Left lung (tissue), 10 donors: ENCODE results near the gene VSX2. TPM values are rescaled to one million over a fixed set of nuclear protein-coding genes. Genes with fewer than 3 reads are reported as not detected.
"Not testable (repeated sequence)": the region's sequence is repeated elsewhere in the genome, so short reads cannot be mapped to it uniquely, and the experiment has no call there.

Experiments
- ATAC-seq: fragments of 200-7000 bp; cut with Tn5 transposase; one replicate; pipeline ENCODE4 v1.9.1; 2020; ENCODE audit warnings: moderate library complexity
- DNase-seq, 4 donors: peaks; one replicate each; pipeline ENCODE4 v3.0.0-alpha.2; 2013 to 2020
- H3K27ac ChIP-seq, 2 donors: fragments of 200-600 bp; sonication (generic) in 1 of 2; one replicate each; pipeline versions ENCODE4 v1.5.0 to v1.8.0; 2020 to 2021
- H3K27me3 ChIP-seq, 2 donors: fragments of 200-600 bp; sonication (generic) in 1 of 2; one replicate each; pipeline versions ENCODE4 v1.5.0 to v1.8.0; 2020 to 2021
- H3K36me3 ChIP-seq, 2 donors: fragments of 200-600 bp; sonication (generic) in 1 of 2; one replicate each; pipeline versions ENCODE4 v1.5.0 to v1.8.0; 2020 to 2021
- H3K4me1 ChIP-seq, 2 donors: fragments of 200-600 bp; one replicate each; pipeline ENCODE4 v1.8.0; 2021
- H3K4me3 ChIP-seq, 2 donors: fragments of 200-600 bp; sonication (generic) in 1 of 2; one replicate each; pipeline versions ENCODE4 v1.5.0 to v1.8.0; 2020 to 2021; ENCODE audit warnings: mild to moderate bottlenecking in 1 of 2
- H3K9me3 ChIP-seq, 2 donors: fragments of 200-600 bp; sonication (generic) in 1 of 2; one replicate each; pipeline versions ENCODE4 v1.5.0 to v1.8.0; 2020 to 2021
- intact Hi-C, 2 donors: fragments of 100-400 bp; cut with DNase I; formaldehyde crosslinking; loops; one replicate each; pipeline versions ENCODE4 v1.11.2 to v1.14.2; 2022
- polyA plus RNA-seq, 6 donors: library from polyadenylated mRNA; unstranded; fragments of 120-200 nt; gene quantifications; one replicate each; pipeline ENCODE4 v1.2.1, GENCODE V29; 2013; ENCODE audit not compliant: insufficient read length in 6 of 6
- total RNA-seq, 2 donors: library from RNA; stranded (reverse); fragmentation: NEBNext Ultra II Directional; extraction: Animal tissue kit (Norgen Biotek cat#: 25700); gene quantifications; one replicate each; pipeline ENCODE4 v1.2.1, GENCODE V29; 2021
- TF ChIP-seq, protein P1 (sequence below), 2 donors: fragments of 200-600 bp; sonication (generic) in 1 of 2; IDR thresholded peaks; one replicate each; pipeline versions ENCODE4 v1.5.0 to v1.8.0; 2021; ENCODE audit warnings: antibody characterized with exemption in 2 of 2
- donor health status: DM: no; HTN: yes; CAD: no.
- donor health status: DM: no; HTN: no; CAD: no.

Gene VSX2
- total and polyA plus RNA-seq, 8 donors: not detected

DNA sequence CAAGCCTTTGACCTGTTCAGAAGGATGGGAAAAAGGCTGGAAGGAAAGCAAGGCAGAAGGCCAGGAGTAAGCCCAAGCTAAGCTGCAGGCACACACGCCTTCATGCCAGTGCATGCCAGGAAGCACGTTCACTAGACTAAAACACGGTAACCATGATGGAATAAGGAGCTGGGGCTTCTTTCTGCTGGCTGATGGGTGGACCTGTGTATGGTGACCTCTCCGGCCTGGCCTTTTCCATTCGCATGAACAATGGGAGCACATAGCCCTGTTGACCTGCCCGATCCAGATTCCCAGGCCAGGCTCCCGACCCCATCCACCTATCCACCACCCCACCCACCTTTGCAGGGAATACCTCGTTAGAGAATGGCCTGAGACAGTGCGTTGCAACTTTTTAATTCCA lies 22.8 kb downstream of the VSX2 start:
- intact Hi-C loops: no loop called here
- Histone ChIP-seq H3K27ac (no peak overlapping the region), H3K4me1 (peaks cover 0 to 12% of the 10 kb centered on the region in 2 donors), H3K36me3 (no peaks in the 10 kb centered on the region), H3K9me3 (no peaks in the 10 kb centered on the region), H3K27me3 (peaks cover 7 to 25% of the 10 kb centered on the region in 2 donors), H3K4me3 (no peak overlapping the region)
- TF ChIP-seq, protein P1, sequence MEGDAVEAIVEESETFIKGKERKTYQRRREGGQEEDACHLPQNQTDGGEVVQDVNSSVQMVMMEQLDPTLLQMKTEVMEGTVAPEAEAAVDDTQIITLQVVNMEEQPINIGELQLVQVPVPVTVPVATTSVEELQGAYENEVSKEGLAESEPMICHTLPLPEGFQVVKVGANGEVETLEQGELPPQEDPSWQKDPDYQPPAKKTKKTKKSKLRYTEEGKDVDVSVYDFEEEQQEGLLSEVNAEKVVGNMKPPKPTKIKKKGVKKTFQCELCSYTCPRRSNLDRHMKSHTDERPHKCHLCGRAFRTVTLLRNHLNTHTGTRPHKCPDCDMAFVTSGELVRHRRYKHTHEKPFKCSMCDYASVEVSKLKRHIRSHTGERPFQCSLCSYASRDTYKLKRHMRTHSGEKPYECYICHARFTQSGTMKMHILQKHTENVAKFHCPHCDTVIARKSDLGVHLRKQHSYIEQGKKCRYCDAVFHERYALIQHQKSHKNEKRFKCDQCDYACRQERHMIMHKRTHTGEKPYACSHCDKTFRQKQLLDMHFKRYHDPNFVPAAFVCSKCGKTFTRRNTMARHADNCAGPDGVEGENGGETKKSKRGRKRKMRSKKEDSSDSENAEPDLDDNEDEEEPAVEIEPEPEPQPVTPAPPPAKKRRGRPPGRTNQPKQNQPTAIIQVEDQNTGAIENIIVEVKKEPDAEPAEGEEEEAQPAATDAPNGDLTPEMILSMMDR (IDR thresholded peaks at IDR 0.05): no peak
- DNase-seq (no peak), ATAC-seq (no peak)

DNA sequence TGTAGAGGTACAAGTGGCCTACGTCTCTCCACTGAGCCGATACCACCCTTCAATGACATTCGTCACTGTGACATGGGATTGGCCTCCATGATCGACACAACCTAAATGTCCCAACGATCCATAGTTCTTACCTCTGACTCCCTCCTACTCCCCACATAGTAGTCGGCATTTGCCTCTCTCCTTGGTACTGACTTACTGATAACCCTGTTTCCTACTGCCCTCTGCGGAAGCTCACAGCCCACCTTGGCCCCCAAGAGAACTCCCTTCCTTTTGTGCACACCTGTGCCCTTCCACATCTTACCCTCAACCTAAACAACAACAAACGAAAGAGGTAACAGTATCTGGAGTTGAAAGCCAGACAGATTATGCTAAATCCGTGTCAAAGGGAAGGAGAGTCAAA lies 23.9 kb downstream of the VSX2 start:
- no peaks in the 10 kb centered on the region for H3K9me3 ChIP-seq
- TF ChIP-seq, protein P1 (IDR thresholded peaks at IDR 0.05): no peak
- H3K27me3 ChIP-seq: peaks cover 4 to 16% of the 10 kb centered on the region in 2 donors
- no peak overlapping the region for H3K4me3 ChIP-seq
- no peak overlapping the region for H3K27ac ChIP-seq
- no peak for DNase-seq
- peaks cover 0 to 5% of the 10 kb centered on the region in 2 donors for H3K4me1 ChIP-seq
- no peak for ATAC-seq
- no peaks in the 10 kb centered on the region for H3K36me3 ChIP-seq
- intact Hi-C loops: no loop called here

DNA sequence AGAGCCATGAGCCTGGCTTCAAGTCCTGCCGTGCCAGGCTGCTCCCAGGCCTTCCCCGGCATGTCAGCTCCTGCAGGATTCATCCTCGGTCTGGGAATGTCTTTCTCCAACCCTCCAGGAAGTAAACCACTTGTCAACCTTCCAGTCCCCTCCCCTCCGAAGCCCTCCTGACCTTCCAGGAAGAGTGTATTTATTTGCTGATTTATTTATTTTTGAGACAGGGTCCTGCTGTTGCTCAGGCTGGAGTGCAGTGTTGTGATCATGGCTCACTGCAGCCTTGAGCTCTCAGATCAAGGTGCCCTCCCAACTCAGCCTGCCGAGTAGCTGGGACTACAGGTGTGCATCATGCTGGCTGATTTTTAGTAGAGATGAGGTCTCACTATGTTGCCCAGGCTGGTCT lies 24.7 kb downstream of the VSX2 start:
- TF ChIP-seq, protein P1 (IDR thresholded peaks at IDR 0.05): no peak

DNA sequence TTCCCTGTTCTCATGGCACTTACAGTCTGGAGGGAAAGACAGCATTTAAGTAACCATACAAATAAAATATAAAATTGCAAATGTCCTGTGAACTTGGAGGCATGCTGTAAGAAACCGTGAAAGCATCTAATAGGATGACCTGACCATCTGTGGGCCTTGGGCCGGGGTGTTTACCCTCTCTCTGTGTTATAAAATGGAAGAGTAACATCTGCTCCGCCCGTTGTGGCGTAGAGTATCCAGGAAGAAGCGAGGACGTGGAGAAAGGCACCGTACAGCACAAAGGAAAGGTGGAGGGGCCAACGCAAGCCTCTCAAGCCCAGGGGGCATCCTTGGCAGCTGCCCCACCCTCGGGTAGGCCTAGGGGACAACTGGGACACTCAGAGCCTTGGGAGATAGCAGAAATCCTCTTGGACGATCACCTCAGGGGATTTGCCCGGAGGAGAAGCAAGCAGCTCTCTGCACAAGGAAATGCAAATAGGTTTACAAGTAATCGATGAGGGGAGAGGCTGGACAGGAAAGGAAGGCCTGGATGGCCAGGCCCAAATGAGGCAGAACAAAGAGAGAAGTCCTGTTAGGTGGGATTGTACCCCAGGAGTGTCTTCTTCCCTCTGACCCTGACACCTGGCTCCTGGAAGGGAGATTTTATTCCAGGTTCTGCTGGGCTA lies 26.2 kb downstream of the VSX2 start:
- ATAC-seq (no peak), DNase-seq (no peak)
- Histone ChIP-seq H3K9me3 (no peaks in the 10 kb centered on the region), H3K36me3 (no peaks in the 10 kb centered on the region), H3K27me3 (peaks cover 0 to 5% of the 10 kb centered on the region in 2 donors), H3K4me3 (no peak overlapping the region), H3K4me1 (no peaks in the 10 kb centered on the region), H3K27ac (no peak overlapping the region)
- TF ChIP-seq, protein P1 (IDR thresholded peaks at IDR 0.05): no peak
- intact Hi-C loops: no loop called here

More for the DNA sequence above, 24.7 kb downstream of the VSX2 start:
- Histone ChIP-seq H3K4me1 (no peaks in the 10 kb centered on the region), H3K27ac (no peak overlapping the region), H3K9me3 (no peaks in the 10 kb centered on the region), H3K36me3 (no peaks in the 10 kb centered on the region), H3K4me3 (no peak overlapping the region), H3K27me3 (peaks cover 0 to 9% of the 10 kb centered on the region in 2 donors)
- intact Hi-C loops: no loop called here
- DNase-seq (no peak), ATAC-seq (no peak)

DNA sequence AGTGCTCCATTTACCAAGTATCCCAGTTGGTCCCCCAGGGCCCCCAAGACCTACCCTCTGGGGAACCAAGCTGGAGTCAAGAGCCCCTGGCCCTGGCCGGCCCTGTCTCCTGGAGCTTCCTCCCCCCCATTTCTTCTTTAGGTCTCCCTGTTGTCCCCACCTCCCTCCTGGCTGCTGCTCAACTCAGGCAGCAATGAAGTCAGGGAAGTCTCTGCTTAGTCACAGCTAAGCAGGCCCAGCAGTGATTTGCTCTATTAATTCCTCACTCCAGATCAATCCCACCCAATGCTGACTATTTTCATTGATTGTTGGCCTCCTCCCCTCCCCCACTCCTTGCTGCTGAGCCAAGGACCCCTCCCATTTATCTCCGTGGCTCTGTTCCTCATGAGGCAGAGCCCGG lies 28.3 kb downstream of the VSX2 start:
- H3K36me3 ChIP-seq: no peaks in the 10 kb centered on the region
- H3K4me3 ChIP-seq: no peak overlapping the region
- ATAC-seq (no peak), DNase-seq (no peak)
- peaks cover 0 to 22% of the 10 kb centered on the region in 2 donors for H3K27me3 ChIP-seq
- H3K4me1 ChIP-seq: no peaks in the 10 kb centered on the region
- intact Hi-C loops: no loop called here
- no peak overlapping the region for H3K27ac ChIP-seq
- TF ChIP-seq, protein P1 (IDR thresholded peaks at IDR 0.05): no peak
- no peaks in the 10 kb centered on the region for H3K9me3 ChIP-seq

DNA sequence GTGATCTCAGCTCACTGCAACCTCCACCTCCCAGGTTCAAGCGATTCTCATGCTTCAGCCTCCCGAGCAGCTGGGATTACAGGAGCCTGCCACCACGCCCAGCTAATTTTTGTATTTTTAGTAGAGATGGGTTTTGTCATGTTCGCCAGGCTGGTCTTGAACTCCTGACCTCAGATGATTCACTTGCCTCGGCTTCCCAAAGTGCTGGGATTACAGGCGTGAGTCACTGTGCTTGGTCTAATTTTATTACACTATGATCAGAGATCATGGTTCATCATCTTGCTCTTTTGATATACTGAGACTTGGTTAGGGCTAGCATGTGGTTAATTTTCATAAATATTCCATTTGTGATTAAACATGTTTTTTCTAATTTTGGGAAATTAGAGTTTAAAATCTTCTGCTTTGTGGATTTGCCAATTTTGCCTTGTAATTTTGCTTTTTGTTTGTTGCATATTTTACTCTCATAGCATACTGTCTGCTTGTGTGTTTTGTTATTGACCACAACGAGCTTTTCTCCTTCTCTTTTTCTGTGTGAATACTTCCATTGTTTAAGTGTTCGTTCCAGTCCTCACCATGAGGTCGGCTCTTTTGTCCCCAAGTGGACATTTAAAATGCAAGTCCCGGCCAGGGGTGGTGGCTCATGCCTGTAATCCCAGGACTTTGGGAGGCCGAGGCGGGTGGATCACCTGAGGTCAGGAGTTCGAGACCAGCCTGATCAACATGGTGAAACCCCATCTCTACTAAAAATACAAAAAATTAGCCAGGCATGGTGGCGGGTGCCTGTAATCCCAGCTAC lies 31.3 kb downstream of the VSX2 start:
- H3K4me1 ChIP-seq, H3K27ac ChIP-seq, H3K4me3 ChIP-seq, ATAC-seq, DNase-seq, H3K9me3 ChIP-seq, intact Hi-C loops, H3K36me3 ChIP-seq: not testable (repeated sequence)
- H3K27me3 ChIP-seq: peaks cover 0 to 24% of the 10 kb centered on the region in 2 donors
